LNCaP clone FGC (cell line): Measurements from ENCODE around the gene RBFA.

Experiments used
- DNase-seq: peaks from one replicate; pipeline ENCODE4 v3.0.0-alpha.2; 2011; ENCODE audit warnings: low read depth
- H3K4me3 ChIP-seq: 2 replicates; pipeline ENCODE4 v1.5.1; 2011; ENCODE audit warnings: mild to moderate bottlenecking, low read depth, low read length, control low read depth
- CTCF ChIP-seq: IDR thresholded peaks from 2 replicates; pipeline ENCODE4 v1.5.1; 2012; ENCODE audit warnings: mild to moderate bottlenecking; ENCODE audit not compliant: control insufficient read depth, insufficient read depth; ENCODE audit errors: extremely low read depth

RBFA gene

GRCh38 chr18:80056095-80056494 lies 21.9 kb downstream of the RBFA start:
- DNase-seq, result no peak
- no peak for TF ChIP-seq CTCF
- no peak overlapping the region for H3K4me3 ChIP-seq

GRCh38 chr18:80059945-80060344 lies 25.7 kb downstream of the RBFA start:
- no peak for TF ChIP-seq CTCF
- no peak for DNase-seq
- no peak overlapping the region for H3K4me3 ChIP-seq

GRCh38 chr18:80065705-80066104 lies 31.5 kb downstream of the RBFA start:
- DNase-seq, result no peak
- no peak overlapping the region for H3K4me3 ChIP-seq
- TF ChIP-seq CTCF, result no peak

- TF ChIP-seq CTCF, result no peak
- no peak for DNase-seq
- no peak overlapping the region for H3K4me3 ChIP-seq
Observed at GRCh38 chr18:80067321-80067720, 33.1 kb downstream of the RBFA start.

- TF ChIP-seq CTCF, result no peak
- DNase-seq, result no peak
- no peak overlapping the region for H3K4me3 ChIP-seq
Observed at GRCh38 chr18:80067897-80068296, 33.7 kb downstream of the RBFA start.

- no peak overlapping the region for H3K4me3 ChIP-seq
- DNase-seq, result no peak
- no peak for TF ChIP-seq CTCF
Observed at GRCh38 chr18:80068571-80069272, 34.5 kb downstream of the RBFA start.

GRCh38 chr18:80070825-80071224 lies 36.6 kb downstream of the RBFA start:
- no peak overlapping the region for H3K4me3 ChIP-seq
- DNase-seq, result no peak
- no peak for TF ChIP-seq CTCF
